GM19468 (cell line): Measurements from ENCODE around the gene ASCL5.

Experiments
- ATAC-seq: cut with Tn5 transposase; IDR thresholded peaks from one replicate; pipeline ENCODE4 v1.9.1; 2021; ENCODE audit warnings: mild to moderate bottlenecking, moderate library complexity, moderate number of reproducible peaks; ENCODE audit not compliant: unreplicated experiment; ENCODE audit errors: extremely low read depth

ASCL5 gene

DNA sequence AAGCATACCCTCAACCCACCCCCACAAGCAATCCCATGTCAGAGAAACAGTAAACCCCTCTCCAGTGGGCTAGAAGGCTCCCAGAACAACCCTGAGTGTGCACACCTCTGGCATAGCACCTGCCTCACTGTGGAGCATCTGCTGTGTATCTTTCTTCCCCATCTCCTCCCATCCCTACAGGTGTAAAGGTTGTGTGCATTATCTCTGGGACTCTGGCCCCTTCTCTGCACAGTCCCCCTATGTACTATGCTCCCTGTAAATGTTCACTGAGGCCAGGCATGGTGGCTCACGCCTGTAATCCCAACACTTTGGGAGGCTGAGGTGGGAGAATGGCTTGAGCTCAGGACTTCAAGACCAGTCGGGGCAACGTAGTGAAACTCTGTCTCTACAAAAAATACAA is 14.1 kb downstream of the ASCL5 start:
- ATAC-seq, result no peak

DNA sequence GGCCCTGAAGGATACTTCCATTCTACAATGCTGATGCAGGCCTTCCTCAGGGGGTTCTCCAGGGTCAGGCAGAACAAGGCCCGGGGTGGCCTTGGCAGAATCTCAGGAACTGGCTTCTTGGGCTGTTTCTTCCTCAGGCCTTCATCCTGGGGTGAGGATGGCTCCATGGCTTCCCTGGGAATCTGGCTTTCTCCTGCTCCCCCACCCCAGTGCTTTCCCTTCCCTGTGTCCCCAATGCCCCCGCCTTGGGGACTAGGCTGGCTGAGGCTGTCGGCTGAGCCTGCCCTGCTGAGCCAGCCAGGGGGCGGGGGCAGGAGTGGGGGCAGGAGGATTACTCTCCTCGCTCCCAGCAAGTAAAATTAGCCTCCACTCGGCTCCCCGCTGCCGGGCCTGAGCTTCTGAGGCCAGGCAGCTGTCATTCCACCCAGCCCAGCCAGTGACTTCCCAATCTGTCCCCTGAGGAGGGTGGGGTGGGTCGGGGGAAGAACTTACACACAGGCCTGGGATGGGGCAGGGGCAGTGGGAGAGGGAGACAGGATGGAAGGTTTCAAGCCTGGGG is 14.7 kb downstream of the ASCL5 start, which contains the start of gene CACNA1S:
CACNA1S (minus strand) TSS at position 254 of the 559 bp plus-strand sequence; CDS start at position 167, 87 bp downstream.
- no peak for ATAC-seq

DNA sequence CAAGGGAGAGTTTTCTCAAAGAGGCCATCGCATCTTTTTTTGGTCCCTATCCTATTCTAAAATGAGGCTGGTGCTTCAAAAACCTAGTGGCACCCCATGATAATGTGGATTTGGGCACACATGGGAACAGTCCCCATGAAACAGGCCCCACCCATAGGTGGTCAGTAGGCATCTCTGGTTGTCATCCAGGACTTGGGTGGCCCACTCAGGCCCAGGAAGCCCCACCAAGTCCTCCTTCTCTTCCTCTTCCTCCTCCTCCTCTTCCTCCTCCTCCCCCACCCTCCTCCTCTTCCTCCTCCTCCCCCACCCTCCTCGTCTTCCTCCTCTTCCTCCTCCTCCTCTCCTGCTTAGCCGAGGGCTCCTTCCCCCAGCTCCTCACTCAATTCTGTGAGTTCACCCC is 15.3 kb downstream of the ASCL5 start:
- no peak for ATAC-seq

DNA sequence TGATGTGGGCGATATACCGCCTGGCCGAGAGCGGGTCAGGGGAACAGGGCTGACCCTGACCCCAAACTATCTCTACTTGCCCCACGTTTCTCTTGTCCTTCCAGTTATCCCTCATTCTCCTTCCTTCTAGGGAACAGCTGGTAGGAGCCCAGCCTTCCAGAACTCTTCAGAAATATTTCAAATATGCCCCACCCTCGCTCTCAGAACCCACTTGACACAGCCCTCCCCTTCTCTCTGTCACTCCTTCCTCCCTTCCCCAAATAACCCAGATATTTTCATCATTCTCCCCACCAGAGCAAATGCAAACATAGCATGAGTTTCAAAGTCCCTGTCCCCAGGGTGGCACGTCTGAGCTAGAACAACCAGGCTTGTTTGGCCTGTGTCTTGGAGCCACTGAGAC is 15.8 kb downstream of the ASCL5 start:
- no peak for ATAC-seq

DNA sequence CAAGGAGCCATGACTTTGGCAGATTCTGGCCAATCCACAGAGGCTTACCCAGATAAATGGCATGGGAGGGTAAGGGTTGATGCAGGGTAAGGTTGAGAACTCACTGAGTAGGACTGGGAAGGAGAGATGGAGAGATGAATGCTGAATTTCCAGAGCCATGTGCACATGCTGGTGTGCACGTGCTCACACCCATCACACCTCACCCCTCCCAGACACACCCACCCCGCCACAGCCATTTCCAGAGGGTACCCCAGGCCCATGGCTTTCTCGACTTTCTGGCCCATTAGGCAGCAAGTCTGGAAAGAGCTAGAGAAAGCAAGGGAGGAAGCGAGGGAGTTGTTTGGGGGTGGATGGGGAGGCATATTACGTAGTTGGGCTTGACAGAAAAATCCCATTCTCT is 16.4 kb downstream of the ASCL5 start:
- ATAC-seq, result no peak

DNA sequence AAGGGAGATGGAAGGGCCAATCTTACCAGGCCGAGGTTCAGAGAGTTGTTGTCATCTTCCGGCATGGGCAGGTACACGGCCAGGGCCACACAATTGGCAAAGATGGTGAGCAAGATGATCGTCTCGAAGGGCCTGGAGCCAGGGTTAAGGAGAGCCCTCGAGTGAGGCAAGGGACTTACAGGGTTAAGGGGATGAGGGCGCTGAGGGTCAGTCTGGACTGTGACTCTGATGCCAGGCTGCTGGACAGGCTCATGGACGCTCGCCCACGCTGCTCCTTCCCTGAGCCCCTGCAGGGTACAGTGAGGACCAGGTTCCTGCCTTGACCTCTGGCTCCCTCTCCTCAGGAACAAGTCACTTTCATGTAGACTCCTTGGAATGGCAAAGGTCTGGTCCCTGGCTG is 16.8 kb downstream of the ASCL5 start:
- ATAC-seq, result no peak

DNA sequence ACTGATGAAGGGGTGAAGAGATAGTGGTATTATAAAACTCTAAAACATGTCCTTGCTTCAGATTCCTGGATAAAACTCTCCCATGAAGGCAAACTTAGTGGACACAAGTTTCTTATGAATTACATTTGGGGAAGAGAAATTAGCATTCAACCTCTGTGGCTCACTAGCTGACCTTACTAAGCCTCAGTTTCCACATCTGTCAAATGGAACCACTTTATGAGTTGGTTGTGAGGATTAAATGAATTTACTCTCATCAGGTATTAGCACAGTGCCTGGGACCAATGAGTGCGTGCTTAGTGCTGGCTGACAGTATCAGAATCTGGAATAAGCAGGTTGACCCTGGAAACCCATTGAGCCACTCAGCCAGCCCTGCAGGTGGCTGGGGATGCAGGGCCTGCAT is 17.3 kb downstream of the ASCL5 start:
- ATAC-seq, result no peak

DNA sequence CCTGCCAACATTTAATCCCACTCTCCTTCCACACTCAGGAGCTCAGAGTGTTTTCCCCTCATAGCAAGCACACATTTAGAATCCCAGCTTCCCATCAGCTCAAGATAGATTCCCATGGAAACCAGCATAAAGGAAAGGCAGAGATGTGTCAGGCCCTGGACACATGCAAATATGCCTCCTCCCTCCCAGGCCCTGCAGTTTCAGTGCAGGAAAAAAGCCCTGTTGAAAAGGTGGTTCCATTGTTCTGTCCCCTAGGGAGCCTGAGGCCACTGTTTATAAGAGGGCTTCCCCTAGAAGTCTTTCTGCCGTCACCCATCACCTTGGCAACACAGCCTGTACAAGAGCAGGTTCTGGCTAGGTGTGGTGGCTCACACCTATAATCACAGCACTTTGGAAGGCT is 18.4 kb downstream of the ASCL5 start:
- no peak for ATAC-seq

DNA sequence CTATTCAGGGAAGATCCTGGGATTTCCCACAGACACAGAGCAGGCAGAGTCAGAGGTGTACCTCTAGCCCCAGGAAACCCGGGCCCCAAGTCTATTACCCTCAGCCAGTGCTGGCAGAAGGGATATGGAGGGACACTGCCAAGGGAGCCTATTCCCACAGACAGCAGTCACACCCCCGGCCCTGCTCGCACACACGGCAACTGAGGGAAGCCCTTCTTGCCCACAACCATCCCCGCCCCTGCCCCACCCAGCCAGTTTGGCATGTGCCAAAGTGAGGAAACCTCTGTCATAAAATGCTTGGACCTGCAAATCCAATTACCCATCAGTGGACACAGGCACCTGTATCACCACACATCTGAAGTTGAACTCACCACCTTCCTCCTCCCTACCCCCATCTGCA is 21.3 kb downstream of the ASCL5 start:
- no peak for ATAC-seq

DNA sequence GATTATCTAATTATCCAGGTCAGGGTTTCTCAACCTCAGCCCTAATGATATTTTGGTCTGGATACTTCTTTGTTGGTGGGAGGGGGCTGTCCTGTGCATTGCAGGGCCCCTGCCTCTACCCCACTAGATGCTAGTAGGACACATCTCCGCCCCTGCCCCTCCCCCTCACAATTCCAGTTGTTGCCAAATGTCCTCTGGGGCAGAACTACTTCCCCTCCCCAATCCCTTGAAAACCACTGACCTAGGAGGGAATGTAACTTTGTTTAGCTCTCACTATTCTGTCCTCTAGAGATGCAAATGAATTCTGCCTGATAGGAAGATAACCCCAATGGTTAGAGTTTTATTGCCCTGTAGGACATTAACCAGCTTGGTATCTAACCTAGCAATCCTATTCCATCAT is 22.8 kb downstream of the ASCL5 start:
- no peak for ATAC-seq

DNA sequence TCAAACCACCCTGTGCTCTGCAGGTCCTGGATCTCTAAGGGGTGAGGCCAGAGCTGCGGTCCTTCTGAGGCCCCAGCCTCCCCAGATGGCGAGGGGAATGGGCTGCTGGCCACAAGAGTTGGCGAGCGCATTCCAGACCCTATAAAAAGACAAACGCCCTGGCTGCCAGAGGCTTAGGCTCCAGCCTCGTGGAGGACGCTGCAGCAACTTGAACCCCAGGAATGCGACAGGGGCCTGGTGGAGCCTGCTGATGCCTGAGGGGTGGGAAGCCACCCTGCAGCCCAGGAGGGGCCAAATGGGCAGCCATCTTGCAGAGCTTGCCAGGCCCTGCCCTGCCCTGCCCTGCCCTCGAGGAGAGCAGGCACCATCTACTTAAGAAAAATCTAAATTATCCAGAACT is 23.3 kb downstream of the ASCL5 start:
- ATAC-seq, result no peak

DNA sequence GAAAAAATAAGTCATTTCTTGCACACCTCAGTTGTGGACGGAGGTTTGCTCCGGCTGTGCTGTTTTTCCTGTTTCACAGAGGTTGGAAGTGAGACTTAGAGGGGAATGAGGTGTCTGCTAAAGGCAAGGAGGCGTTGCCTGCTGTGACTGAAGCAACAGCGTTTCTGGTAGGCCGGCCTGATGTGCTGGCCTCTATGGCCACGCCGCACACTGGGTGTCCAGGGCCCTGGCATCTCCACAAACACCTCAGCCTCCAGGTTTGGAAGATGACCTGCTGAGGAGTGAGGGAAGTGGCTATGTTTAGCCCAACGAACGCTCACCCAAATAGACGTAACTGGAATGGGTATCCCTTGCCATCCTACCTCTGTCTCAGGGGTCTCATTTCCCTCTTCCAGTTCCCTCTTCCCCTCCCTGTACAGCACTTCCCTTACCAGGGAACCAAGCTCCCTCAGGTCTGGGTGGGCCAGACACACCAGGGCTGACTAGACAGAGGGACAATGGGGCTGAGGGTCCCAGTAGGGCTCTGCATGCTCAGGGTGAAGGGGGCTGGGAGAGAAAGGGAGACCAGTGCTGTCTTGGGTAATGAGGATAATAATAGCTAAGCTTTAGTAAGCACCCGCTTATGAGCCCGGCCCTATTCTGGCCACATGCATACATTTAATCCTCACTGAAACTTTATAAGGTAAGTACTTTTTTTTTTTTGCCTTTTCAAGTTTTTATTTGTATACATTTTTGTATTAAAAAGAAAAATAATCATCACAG is 26.6 kb downstream of the ASCL5 start:
- no peak for ATAC-seq

DNA sequence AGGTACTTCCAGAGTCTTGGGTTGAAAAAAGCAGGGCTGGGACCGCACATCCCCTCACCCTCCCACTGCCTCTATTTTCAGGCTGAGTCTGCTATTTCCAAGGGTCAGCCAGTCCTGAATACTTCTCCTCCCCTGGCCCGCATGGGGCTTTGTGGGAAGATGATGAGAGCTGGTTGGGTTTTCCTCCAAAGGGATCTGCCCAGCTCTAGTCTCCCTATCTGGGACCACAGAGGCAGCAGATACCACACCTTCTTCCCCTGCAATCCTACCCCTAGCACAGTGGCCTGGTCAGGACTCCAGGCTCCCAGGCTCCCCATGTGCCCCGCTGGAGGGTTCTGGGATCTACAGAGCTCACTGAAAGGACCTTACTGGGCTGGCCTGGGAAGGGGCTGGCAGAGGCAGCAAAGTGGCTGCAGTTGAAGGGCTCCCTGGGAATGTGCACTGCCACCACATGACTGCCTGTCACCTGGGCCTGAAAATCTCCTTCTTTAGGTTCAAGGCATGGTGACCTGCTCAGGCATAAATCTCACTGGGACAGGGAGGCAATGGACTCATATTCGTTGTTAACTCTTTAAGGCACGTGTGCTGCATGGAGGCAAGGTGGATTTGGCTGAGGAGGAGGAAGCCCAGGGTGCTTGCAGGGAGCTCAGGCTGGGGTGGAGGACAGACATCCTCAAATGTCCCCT is 27.8 kb downstream of the ASCL5 start:
- ATAC-seq, result no peak

DNA sequence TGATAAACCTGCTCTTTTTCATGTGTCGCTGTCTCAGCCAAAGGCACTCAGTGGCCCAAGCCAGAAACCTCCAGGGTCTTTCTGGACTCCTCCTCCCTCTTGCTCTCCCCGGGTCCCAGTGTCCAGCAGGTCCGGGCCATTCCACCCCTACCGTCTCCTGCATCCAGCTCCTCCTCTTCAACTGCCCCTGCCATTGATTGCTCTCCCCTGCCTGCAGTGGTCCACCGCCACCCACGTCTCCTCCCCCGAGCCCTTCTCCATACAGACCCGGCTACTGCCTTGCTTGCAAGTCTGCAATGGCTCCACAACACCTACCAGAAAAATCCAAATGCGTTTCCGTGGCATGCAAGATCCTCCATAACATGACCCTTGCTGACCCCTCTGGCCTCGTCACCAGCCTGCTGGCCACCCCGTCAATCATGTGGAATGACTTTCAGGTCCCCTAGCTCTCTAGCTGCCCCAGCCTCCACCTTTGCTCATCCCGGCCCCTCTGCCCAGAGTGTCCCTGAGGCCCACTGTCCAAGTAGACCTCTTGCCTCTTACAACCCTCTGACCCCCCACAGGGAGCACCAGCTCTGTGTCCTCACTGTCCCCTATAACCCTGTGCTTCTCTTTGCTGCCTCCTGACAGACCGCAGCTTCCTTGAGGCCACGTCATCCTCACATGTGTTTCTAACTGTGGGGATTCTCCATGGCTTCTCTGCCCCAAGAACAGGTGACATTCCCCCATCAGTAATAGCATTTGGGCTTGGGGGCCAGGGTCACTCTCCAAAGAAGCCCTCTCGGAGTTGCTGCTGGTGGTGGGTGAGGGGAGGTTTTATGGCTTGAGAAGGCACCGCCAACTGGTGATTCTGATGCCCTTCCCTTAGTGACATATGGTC is 29.8 kb downstream of the ASCL5 start:
- ATAC-seq, result no peak

DNA sequence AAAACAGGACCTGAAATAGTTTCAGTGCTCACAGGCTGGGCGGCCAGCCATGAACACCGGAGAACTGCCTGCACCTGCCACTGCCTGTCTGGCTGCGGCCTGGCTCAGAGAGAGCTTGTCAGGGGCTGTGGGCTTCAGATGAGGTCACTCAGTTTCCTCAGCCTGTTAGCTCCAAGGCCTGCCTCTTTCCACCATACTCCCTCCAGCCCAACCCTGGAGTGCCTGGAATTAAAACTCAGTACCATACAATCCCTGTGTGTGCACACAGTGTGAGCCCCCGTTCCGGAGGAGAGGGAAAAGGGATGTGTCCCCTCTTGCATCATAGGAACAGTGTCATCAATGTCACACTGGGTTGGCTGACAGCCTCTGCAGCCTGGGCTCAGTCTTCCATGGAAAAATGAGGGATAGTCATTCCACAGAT is 30.9 kb downstream of the ASCL5 start:
- ATAC-seq, result peak; percentile 32

DNA sequence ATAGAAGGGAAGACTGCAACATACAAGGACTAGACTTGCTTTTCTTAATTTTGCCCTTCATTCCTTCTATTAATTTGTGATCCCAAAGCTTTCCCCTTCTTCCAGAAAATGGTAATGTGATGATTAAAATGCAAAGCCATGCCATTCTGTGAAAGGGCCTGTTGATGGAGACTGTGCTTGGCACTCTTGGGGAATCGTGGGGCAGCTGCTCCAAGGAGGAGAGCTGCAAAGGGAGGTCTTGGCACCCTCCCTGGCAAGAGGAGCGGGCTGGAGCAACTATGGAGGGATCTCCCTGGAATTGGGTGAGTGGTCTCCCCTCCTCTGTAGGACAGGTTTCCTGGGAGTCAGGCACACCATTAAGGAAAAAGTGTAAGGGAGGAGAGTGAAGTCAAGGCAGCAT is 31.4 kb downstream of the ASCL5 start:
- no peak for ATAC-seq

DNA sequence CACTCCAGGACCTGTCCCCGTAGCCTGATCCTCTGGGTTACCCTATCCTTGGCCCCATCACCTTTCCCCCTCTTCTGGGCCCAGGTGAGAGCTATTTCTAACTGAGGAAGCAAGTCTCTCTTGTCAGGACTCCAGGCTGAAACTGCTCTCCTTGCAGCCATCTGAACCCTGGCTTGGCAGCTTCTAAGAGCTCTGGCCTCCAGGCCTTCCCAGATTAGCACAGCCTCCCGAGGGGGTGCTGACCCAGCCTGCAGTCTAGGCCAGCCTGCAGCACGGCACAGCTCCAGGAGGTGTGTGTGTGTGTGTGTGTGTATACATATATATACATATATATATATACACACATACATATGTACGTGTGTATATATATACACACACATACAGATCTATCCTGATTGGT is 32.2 kb downstream of the ASCL5 start:
- ATAC-seq, result no peak

DNA sequence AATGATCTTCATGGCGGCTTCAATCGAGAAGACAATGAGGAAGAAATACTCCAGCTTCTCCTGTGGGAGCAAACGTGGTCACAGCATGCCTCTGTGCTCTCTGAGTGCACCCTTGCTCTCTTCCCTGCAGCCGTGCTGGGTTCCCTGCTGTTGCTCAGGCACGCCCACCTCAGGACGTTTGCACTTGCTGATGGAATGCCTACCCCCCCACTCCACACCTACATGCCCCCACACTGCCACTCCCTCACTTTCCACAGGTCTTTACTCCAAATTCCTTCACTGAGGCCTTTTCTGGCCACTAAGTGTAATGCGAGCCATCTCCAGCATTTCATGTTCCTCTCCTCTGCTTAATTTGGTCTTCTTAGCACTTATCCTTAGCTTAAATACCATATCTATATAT is 33.0 kb downstream of the ASCL5 start:
- no peak for ATAC-seq

DNA sequence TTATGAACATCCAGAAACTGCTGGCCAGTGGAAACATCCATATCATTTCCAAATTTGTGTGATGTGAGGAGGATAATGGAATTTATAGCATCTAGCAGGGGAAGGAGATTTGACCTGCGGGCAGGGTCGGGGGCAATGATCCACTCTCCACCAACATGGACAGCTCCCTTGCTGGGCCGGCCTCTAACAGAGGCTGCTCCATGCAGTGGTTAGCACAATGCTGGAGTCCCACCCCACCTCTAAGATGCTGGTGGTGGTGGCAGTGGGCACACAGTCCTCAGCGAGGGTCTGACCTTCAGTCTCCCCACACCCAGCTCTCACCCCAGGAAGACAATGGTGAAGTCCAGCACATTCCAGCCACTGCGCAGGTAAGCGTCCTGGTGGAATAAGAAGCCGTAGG is 33.4 kb downstream of the ASCL5 start:
- no peak for ATAC-seq

DNA sequence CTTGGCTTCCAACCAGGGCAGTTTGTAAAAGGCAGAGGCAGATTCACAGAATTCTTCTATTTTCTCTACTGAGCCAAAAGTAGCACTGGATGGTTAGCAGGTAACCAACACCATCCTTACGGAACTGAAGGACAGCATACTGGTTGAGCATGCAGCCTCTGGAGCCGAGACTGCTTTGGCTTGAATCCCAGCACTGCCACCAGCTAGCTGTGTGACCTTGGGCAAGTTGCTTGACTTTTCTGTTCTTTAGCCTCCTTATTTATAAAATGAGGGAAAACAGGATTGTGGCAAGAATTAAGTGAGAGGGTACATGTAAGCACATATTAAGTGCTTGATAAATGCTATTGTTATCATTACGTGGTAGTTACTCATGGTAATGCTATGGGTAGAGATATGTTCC is 34.2 kb downstream of the ASCL5 start:
- no peak for ATAC-seq

DNA sequence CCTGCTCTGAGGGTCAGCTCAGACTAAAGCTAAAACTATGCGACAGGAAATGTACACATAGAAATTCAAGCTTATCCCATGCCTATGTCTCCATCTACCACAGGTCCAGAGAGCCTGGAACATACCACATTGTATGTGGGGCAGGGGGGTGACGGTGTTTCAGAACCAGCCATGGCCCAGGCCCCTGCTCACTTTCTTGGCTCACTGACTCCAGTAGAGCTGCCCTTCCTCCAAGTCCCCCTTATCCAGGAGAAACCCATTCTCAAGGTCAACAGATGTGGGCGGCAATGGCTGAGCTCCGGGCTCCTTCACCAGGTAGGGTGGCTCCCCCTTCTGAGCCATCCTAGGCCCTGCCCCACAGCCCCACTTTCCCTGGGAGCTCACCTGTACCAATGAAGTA is 35.7 kb downstream of the ASCL5 start:
- no peak for ATAC-seq
